ENCODE results near the gene UGP2.

Gene UGP2

GRCh38 chr2:63850204-63850571 lies 8.5 kb downstream of the UGP2 start:
- peaks cover 84% of the 10 kb centered on the region for H3K4me1 ChIP-seq (ENCODE audit: control insufficient read depth, insufficient read depth, low read length)
- peak overlapping the region; percentile 51 for H3K4me3 ChIP-seq (ENCODE audit: low read depth, low read length)
- H3K27ac ChIP-seq (ENCODE audit: low read depth, low read length), result peak overlapping the region; percentile 91
- no peaks in the 10 kb centered on the region for H3K27me3 ChIP-seq (ENCODE audit: control insufficient read depth, insufficient read depth, low read length)
- H3K9me3 ChIP-seq (ENCODE audit: control insufficient read depth, insufficient read depth, low read depth, low read length), result no peaks in the 10 kb centered on the region
- H3K9ac ChIP-seq (ENCODE audit: low read length), result no peak overlapping the region
- peaks cover 21% of the 10 kb centered on the region for H3K36me3 ChIP-seq (ENCODE audit: control insufficient read depth, insufficient read depth, low read length)

- Histone ChIP-seq H3K36me3 (ENCODE audit: control insufficient read depth, insufficient read depth, low read length) (peaks cover 20% of the 10 kb centered on the region), H3K27me3 (ENCODE audit: control insufficient read depth, insufficient read depth, low read length) (no peaks in the 10 kb centered on the region), H3K4me1 (ENCODE audit: control insufficient read depth, insufficient read depth, low read length) (peaks cover 83% of the 10 kb centered on the region), H3K9me3 (ENCODE audit: control insufficient read depth, insufficient read depth, low read depth, low read length) (no peaks in the 10 kb centered on the region), H3K4me3 (ENCODE audit: low read depth, low read length) (peak overlapping the region; percentile 51), H3K9ac (ENCODE audit: low read length) (no peak overlapping the region), H3K27ac (ENCODE audit: low read depth, low read length) (peak overlapping the region; percentile 91)
Measured at GRCh38 chr2:63850649-63851048, 9.0 kb downstream of the UGP2 start.

GRCh38 chr2:63851691-63852311 lies 10.1 kb downstream of the UGP2 start:
- peaks cover 27% of the 10 kb centered on the region for H3K36me3 ChIP-seq (ENCODE audit: control insufficient read depth, insufficient read depth, low read length)
- H3K4me1 ChIP-seq (ENCODE audit: control insufficient read depth, insufficient read depth, low read length), result peaks cover 77% of the 10 kb centered on the region
- H3K27me3 ChIP-seq (ENCODE audit: control insufficient read depth, insufficient read depth, low read length), result no peaks in the 10 kb centered on the region
- H3K9ac ChIP-seq (ENCODE audit: low read length), result no peak overlapping the region
- H3K9me3 ChIP-seq (ENCODE audit: control insufficient read depth, insufficient read depth, low read depth, low read length), result no peaks in the 10 kb centered on the region
- peak overlapping the region; percentile 91 for H3K27ac ChIP-seq (ENCODE audit: low read depth, low read length)
- H3K4me3 ChIP-seq (ENCODE audit: low read depth, low read length), result peak overlapping the region; percentile 33

GRCh38 chr2:63853527-63854310 lies 12.0 kb downstream of the UGP2 start:
- Histone ChIP-seq H3K9ac (ENCODE audit: low read length) (no peak overlapping the region), H3K9me3 (ENCODE audit: control insufficient read depth, insufficient read depth, low read depth, low read length) (no peaks in the 10 kb centered on the region), H3K27ac (ENCODE audit: low read depth, low read length) (peak overlapping the region; percentile 46), H3K27me3 (ENCODE audit: control insufficient read depth, insufficient read depth, low read length) (no peaks in the 10 kb centered on the region), H3K4me3 (ENCODE audit: low read depth, low read length) (0 out of 2 replicates have a peak overlapping the region, but pooled peaks have one; percentile 6), H3K4me1 (ENCODE audit: control insufficient read depth, insufficient read depth, low read length) (peaks cover 65% of the 10 kb centered on the region), H3K36me3 (ENCODE audit: control insufficient read depth, insufficient read depth, low read length) (peaks cover 46% of the 10 kb centered on the region)

GRCh38 chr2:63855418-63856302 lies 14.0 kb downstream of the UGP2 start:
- Histone ChIP-seq H3K9ac (ENCODE audit: low read length) (no peak overlapping the region), H3K27ac (ENCODE audit: low read depth, low read length) (peak overlapping the region; percentile 35; the same call in 1 of the 2 replicates), H3K4me1 (ENCODE audit: control insufficient read depth, insufficient read depth, low read length) (peaks cover 49% of the 10 kb centered on the region), H3K4me3 (ENCODE audit: low read depth, low read length) (no peak overlapping the region), H3K36me3 (ENCODE audit: control insufficient read depth, insufficient read depth, low read length) (peaks cover 63% of the 10 kb centered on the region), H3K9me3 (ENCODE audit: control insufficient read depth, insufficient read depth, low read depth, low read length) (no peaks in the 10 kb centered on the region), H3K27me3 (ENCODE audit: control insufficient read depth, insufficient read depth, low read length) (no peaks in the 10 kb centered on the region)

GRCh38 chr2:63856303-63856603 lies 14.6 kb downstream of the UGP2 start:
- Histone ChIP-seq H3K36me3 (ENCODE audit: control insufficient read depth, insufficient read depth, low read length) (peaks cover 67% of the 10 kb centered on the region), H3K4me1 (ENCODE audit: control insufficient read depth, insufficient read depth, low read length) (peaks cover 43% of the 10 kb centered on the region), H3K27ac (ENCODE audit: low read depth, low read length) (no peak overlapping the region), H3K9ac (ENCODE audit: low read length) (no peak overlapping the region), H3K4me3 (ENCODE audit: low read depth, low read length) (no peak overlapping the region), H3K27me3 (ENCODE audit: control insufficient read depth, insufficient read depth, low read length) (no peaks in the 10 kb centered on the region), H3K9me3 (ENCODE audit: control insufficient read depth, insufficient read depth, low read depth, low read length) (no peaks in the 10 kb centered on the region)

- H3K4me1 ChIP-seq (ENCODE audit: control insufficient read depth, insufficient read depth, low read length), result peaks cover 40% of the 10 kb centered on the region
- no peak overlapping the region for H3K4me3 ChIP-seq (ENCODE audit: low read depth, low read length)
- H3K36me3 ChIP-seq (ENCODE audit: control insufficient read depth, insufficient read depth, low read length), result peaks cover 77% of the 10 kb centered on the region
- no peaks in the 10 kb centered on the region for H3K27me3 ChIP-seq (ENCODE audit: control insufficient read depth, insufficient read depth, low read length)
- H3K9ac ChIP-seq (ENCODE audit: low read length), result no peak overlapping the region
- H3K9me3 ChIP-seq (ENCODE audit: control insufficient read depth, insufficient read depth, low read depth, low read length), result no peaks in the 10 kb centered on the region
- no peak overlapping the region for H3K27ac ChIP-seq (ENCODE audit: low read depth, low read length)
Measured at GRCh38 chr2:63858291-63858690, 16.6 kb downstream of the UGP2 start.

GRCh38 chr2:63861220-63861822 lies 19.6 kb downstream of the UGP2 start:
- Histone ChIP-seq H3K9me3 (ENCODE audit: control insufficient read depth, insufficient read depth, low read depth, low read length) (no peaks in the 10 kb centered on the region), H3K27me3 (ENCODE audit: control insufficient read depth, insufficient read depth, low read length) (no peaks in the 10 kb centered on the region), H3K4me1 (ENCODE audit: control insufficient read depth, insufficient read depth, low read length) (peaks cover 36% of the 10 kb centered on the region), H3K9ac (ENCODE audit: low read length) (no peak overlapping the region), H3K36me3 (ENCODE audit: control insufficient read depth, insufficient read depth, low read length) (peaks cover 98% of the 10 kb centered on the region), H3K27ac (ENCODE audit: low read depth, low read length) (no peak overlapping the region), H3K4me3 (ENCODE audit: low read depth, low read length) (no peak overlapping the region)

- no peaks in the 10 kb centered on the region for H3K27me3 ChIP-seq (ENCODE audit: control insufficient read depth, insufficient read depth, low read length)
- H3K36me3 ChIP-seq (ENCODE audit: control insufficient read depth, insufficient read depth, low read length), result peaks cover 97% of the 10 kb centered on the region
- no peaks in the 10 kb centered on the region for H3K9me3 ChIP-seq (ENCODE audit: control insufficient read depth, insufficient read depth, low read depth, low read length)
- no peak overlapping the region for H3K4me3 ChIP-seq (ENCODE audit: low read depth, low read length)
- no peak overlapping the region for H3K9ac ChIP-seq (ENCODE audit: low read length)
- peak overlapping the region; percentile 15; the same call in 1 of the 2 replicates for H3K27ac ChIP-seq (ENCODE audit: low read depth, low read length)
- peaks cover 36% of the 10 kb centered on the region for H3K4me1 ChIP-seq (ENCODE audit: control insufficient read depth, insufficient read depth, low read length)
Measured at GRCh38 chr2:63862806-63863205, 21.1 kb downstream of the UGP2 start.

GRCh38 chr2:63863707-63864106 lies 22.0 kb downstream of the UGP2 start:
- Histone ChIP-seq H3K27me3 (ENCODE audit: control insufficient read depth, insufficient read depth, low read length) (no peaks in the 10 kb centered on the region), H3K36me3 (ENCODE audit: control insufficient read depth, insufficient read depth, low read length) (peaks cover 97% of the 10 kb centered on the region), H3K4me3 (ENCODE audit: low read depth, low read length) (no peak overlapping the region), H3K9me3 (ENCODE audit: control insufficient read depth, insufficient read depth, low read depth, low read length) (no peaks in the 10 kb centered on the region), H3K27ac (ENCODE audit: low read depth, low read length) (no peak overlapping the region), H3K4me1 (ENCODE audit: control insufficient read depth, insufficient read depth, low read length) (peaks cover 36% of the 10 kb centered on the region), H3K9ac (ENCODE audit: low read length) (no peak overlapping the region)
